HG03280 (cell line): ENCODE data around the gene YAP1.

ENCODE experiments used
- ATAC-seq: cut with Tn5 transposase; IDR thresholded peaks from one replicate; pipeline ENCODE4 v1.9.1; 2021; ENCODE audit warnings: mild to moderate bottlenecking, moderate library complexity; ENCODE audit not compliant: unreplicated experiment

Gene YAP1

DNA sequence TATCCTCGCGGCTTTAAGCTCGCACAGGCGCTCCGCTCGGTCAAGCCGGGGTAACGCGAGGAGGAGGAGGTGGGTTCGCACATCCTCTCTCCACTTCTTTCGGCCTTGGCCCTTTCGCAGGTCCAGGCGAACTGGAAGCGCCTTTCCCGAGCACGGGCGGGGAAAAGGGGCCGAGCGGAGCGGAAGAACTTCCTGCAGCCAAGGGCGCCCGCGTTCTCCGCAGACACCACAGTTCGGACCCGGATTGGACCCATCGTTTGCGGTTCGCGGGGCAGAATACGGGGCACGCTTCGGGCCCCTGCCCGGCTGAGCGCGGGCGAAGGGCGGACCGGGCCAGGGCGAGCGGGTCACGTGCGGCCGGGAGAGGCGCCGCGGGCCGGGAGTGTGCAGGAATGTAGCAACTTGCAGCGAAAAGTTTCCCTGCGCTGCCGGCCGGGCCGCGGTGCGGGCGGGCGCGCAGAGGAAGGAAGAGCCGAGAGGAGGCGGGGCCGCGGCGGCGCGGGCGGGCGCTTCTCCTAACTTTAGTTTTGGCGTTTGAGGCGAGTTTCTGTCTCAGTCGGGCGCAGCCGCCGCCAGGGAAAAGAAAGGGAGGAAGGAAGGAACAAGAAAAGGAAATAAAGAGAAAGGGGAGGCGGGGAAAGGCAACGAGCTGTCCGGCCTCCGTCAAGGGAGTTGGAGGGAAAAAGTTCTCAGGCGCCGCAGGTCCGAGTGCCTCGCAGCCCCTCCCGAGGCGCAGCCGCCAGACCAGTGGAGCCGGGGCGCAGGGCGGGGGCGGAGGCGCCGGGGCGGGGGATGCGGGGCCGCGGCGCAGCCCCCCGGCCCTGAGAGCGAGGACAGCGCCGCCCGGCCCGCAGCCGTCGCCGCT lies at the start of gene YAP1:
YAP1 (plus strand) TSS at position 552 of the 865 bp plus-strand sequence. CDS start 402 bp downstream, outside the sequence.
- ATAC-seq, result peak; percentile 84

GRCh38 chr11:102061276-102061675 lies 49.0 kb upstream of the YAP1 start:
- no peak for ATAC-seq

DNA sequence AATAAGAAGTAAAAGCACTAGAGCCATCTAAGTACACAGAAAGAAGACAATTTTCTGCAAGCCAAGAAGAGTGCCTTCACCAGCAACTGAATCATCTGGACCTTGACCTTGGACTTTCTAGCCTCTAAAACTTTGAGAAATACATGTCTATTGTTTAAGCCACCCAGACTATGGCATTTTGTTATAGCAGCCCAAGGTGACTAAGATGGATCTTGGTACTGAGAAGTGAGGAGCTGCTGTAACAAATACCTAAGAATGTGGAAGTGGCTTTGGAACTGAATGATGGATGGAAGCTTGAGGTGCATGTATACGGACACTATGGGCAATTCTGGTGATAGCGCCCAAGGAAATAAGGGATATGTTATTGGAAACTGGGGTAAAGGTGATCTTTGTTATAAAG lies 48.1 kb upstream of the YAP1 start:
- no peak for ATAC-seq

- ATAC-seq, result no peak
These were observed 45.9 kb upstream of the YAP1 start for GRCh38 chr11:102064316-102064715.

DNA sequence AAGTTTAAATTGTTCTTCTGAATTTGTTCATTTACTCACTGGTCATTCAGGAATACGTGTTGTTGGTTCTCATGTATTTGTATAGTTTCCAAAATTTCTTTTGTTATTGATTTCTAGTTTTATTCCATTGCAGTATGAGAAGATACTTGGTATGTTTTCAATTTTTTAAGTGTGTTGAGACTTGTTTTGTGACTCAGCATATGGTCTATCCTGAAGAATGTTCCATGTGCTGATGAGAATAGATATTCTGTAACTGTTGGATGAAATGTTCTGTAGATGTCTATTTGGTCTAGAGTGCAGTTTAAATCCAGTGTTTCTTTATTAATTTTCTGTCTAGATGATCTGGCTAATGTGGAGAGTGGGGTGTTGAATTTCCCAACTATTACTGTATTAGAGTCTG lies 39.5 kb upstream of the YAP1 start:
- no peak for ATAC-seq

GRCh38 chr11:102071497-102072472 lies 38.5 kb upstream of the YAP1 start:
- no peak for ATAC-seq

- ATAC-seq, result no peak
These were observed 37.0 kb upstream of the YAP1 start for GRCh38 chr11:102073253-102073652.

DNA sequence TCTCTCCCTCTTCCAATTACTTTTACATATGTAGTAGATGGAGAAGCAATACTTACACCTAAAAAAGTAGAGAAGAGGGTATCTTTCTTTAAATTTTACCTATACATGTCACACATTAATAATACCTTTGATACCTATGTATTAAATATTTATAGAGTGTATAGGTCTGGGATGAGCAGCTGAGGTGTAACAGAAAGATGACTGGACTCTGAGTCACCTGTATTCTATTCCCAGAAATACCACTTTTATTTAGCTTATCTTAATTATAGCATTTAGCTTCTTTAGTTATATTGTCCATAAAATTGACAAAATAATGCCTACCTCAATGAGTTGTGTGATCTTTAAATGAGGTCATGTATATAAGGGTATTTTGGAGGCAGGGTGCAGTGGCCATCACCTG lies 30.6 kb upstream of the YAP1 start:
- ATAC-seq, result no peak

DNA sequence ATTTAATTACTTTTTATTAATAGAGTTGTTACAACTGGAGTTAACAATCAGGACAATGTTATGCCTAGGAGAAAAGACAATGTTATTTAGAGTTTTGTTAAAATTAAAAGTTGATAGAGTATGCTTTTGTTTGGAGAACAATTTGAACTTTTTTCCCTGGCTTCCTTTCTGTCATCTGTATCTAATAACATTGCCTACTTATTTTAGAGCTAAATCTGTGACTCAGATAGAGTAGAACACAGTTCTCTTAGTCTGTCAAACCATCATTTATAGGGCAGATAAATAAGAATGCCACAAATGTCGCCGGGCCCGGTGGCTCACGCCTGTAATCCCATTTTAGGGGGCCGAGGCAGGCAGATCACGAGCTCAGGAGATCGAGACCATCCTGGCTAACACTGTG lies 28.9 kb upstream of the YAP1 start:
- ATAC-seq, result no peak

GRCh38 chr11:102085864-102086551 lies 24.2 kb upstream of the YAP1 start:
- no peak for ATAC-seq

GRCh38 chr11:102097186-102097585 lies 13.1 kb upstream of the YAP1 start:
- no peak for ATAC-seq

- no peak for ATAC-seq
These were observed 10.5 kb upstream of the YAP1 start for GRCh38 chr11:102099755-102100154.

DNA sequence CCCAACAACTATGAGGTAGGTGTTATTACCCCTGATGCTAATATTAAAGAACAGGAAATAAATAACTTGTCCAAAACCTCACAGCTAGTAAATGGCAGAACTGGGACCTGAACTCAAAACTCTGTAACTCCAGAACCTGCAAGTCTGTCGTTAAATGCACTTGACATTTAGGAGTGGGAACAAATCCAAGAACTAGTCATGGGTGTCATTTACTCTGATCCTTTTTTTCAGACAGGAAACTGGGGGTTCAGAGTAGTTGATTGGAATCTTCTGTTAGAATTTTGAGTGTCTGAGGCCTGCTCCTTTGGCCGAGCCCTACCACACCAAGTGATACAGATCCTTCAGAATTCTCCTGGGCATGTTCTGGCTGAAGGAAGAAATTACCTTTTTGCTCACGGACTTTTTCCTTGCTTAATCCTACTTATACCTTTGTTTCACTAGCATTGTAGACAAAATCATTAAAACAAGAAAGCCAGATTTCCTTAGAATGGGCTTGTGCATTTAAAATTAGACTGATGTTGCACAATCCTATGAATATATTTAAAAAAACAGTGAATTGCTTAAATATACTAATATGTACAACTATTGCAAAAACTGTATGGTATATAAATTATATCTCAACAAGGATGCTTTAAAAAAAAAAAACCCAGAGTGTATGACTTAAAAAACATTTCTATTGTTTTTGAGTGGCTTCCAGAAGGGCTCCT lies 1.4 kb upstream of the YAP1 start:
- no peak for ATAC-seq

- ATAC-seq, result peak; percentile 19
These were observed 439 bp downstream of the YAP1 start for GRCh38 chr11:102110761-102111010.

DNA sequence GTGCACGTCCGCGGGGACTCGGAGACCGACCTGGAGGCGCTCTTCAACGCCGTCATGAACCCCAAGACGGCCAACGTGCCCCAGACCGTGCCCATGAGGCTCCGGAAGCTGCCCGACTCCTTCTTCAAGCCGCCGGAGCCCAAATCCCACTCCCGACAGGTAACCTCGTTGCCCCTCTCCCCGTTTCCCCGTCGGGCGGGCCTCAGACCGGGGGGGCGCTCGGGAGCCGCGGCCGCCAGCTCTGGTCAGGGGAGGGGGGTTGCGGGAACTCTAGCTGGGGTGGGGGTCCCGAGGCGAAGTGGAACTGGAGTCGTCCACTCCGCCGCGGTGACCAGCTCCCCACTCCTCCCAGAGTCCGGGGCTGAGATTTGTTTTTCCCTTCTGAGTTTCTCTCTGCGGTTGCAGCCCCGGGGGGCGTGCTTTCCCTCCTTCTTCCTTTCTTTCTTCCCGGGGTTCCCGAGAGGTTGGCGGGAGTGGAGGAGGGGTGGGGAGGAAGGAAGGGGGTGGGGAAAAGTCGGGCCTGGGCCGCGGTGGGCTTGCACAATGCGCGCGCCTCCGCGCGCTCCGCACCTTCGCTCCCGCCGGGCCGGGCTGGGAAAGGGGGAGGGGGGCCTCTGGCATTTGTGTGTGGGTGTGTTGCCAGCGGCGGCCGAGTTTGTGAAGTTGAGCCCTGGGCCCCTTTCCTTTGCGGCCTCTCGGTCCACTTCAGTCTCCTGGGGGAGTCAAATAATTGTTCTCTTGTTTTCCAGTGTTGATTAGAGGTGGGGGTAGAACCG lies 952 bp downstream of the YAP1 start:
- ATAC-seq, result no peak

DNA sequence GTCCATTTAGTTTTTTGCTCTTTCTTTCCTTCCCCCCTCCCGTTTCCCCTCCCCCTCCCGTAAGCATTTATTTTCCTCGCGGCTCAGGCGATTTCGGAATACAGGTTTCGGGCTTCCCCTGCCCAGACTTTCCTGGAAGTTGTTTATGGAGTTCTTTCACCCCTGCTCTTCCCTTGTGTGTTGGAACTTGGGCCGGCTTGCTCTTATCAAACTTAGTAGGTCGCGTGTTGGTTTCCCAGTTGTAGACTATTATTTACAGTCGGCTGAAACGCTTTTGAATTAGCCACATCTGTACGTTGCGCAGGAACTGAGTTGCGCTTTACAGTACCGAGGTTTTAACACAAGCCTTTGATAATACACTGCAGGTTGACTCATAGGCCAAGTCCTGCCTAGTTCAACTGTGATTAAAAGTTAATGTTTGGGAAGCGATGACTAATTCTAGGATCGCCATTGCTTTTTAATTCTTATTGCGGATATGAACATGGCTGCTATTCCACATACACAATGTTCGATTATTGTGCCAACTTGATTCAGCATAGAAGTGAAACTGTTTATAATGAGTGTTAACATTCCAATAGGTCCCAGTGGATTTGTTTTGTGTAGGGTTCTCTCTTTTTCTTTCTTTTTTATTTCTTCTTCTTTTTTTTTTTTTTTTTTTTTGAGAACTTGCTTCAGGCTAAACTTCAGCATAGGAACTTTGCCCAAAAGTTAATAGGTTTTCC lies 1.7 kb downstream of the YAP1 start:
- ATAC-seq, result no peak

- no peak for ATAC-seq
These were observed 2.2 kb downstream of the YAP1 start for GRCh38 chr11:102112509-102112821.

GRCh38 chr11:102114032-102114431 lies 3.8 kb downstream of the YAP1 start:
- no peak for ATAC-seq

DNA sequence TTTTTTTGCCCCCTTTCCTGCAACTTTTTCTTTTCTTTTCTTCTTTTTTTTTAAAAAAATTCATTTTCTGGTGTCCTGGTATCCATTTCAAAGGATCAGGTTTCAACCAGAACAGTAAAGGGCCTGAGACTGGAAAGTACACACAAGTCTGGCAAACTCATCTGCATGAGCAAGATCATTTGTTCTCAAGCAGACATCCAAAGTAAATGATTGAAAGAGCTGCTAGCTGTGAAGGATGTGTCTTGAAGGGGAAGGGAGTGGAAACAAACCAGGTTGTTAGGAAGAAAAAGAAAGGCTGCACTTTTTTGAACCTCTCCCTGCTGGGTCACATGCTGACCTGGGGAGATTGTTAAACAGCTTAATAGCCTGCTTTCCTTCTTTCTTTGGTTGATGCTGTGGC lies 5.3 kb downstream of the YAP1 start:
- ATAC-seq, result no peak
